Erythroblast (primary cell): ENCODE results near the gene PMEL.

Experiments used
- DNase-seq, 2 experiments: peaks; one replicate each; lab custom pipeline; 2025; lab: John Stamatoyannopoulos, UW
- GATA1 ChIP-seq: IDR thresholded peaks from 2 replicates; pipeline ENCODE4 v1.6.1; 2011; ENCODE audit warnings: low read depth, mild to moderate bottlenecking, control low read depth, low read length, moderate library complexity
- POLR2A ChIP-seq: IDR thresholded peaks from 2 replicates; pipeline ENCODE4 v1.6.1; 2011; ENCODE audit warnings: mild to moderate bottlenecking, low read length

The PMEL gene

GRCh38 chr12:55972911-55973598 lies 7.2 kb upstream of the PMEL start:
- TF ChIP-seq GATA1, result no peak
- TF ChIP-seq POLR2A, result no peak
- peak in 1 of 2 experiments; percentile 75 for DNase-seq

- TF ChIP-seq GATA1 (no peak), POLR2A (no peak)
- DNase-seq, result no peak
These were observed 6.6 kb upstream of the PMEL start for GRCh38 chr12:55972456-55972855.

GRCh38 chr12:55972042-55972441 lies 6.2 kb upstream of the PMEL start:
- peak; percentile 34 to 46 for DNase-seq
- TF ChIP-seq POLR2A (no peak), GATA1 (no peak)

- no peak for TF ChIP-seq GATA1
- TF ChIP-seq POLR2A, result no peak
- no peak for DNase-seq
These were observed 4.9 kb upstream of the PMEL start for GRCh38 chr12:55970775-55971174.

GRCh38 chr12:55969356-55969755 lies 3.5 kb upstream of the PMEL start:
- no peak for DNase-seq
- TF ChIP-seq GATA1 (no peak), POLR2A (no peak)

GRCh38 chr12:55966408-55967281 lies 803 bp upstream of the PMEL start, which contains the start of gene CDK2:
Gene CDK2 (plus strand): TSS chr12:55966830. CDS start chr12:55967009, 179 bp downstream.
- DNase-seq, result peak; percentile 92 to 95
- TF ChIP-seq GATA1 (no peak), POLR2A (peak; percentile 79)

GRCh38 chr12:55965240-55965639 lies 602 bp downstream of the PMEL start:
- no peak for DNase-seq
- no peak for TF ChIP-seq GATA1
- TF ChIP-seq POLR2A, result no peak

GRCh38 chr12:55963760-55964159 lies 2.1 kb downstream of the PMEL start:
- DNase-seq, result no peak
- TF ChIP-seq GATA1 (no peak), POLR2A (no peak)

GRCh38 chr12:55957106-55957859 lies 8.6 kb downstream of the PMEL start:
- no peak for DNase-seq
- TF ChIP-seq POLR2A, result no peak
- no peak for TF ChIP-seq GATA1

GRCh38 chr12:55955800-55956508 lies 9.9 kb downstream of the PMEL start:
- peak; percentile 39 to 59 for DNase-seq
- TF ChIP-seq POLR2A (peak; percentile 9), GATA1 (no peak)

GRCh38 chr12:55955344-55955743 lies 10.5 kb downstream of the PMEL start:
- no peak for TF ChIP-seq GATA1
- TF ChIP-seq POLR2A, result peak; percentile 3
- peak in 1 of 2 experiments; percentile 14 for DNase-seq

- DNase-seq, result no peak
- TF ChIP-seq GATA1 (no peak), POLR2A (no peak)
These were observed 19.3 kb downstream of the PMEL start for GRCh38 chr12:55946553-55946952.
